Esophagus squamous epithelium (tissue), 5 donors: ENCODE results near the gene PSMD10. TPM values are rescaled to one million over a fixed set of nuclear protein-coding genes. Genes with fewer than 3 reads are reported as not detected.

Experiments
- DNase-seq: peaks from one replicate; lab custom pipeline; 2025; lab: John Stamatoyannopoulos, UW
- H3K27ac ChIP-seq, 4 donors: fragments of 200-600 bp; sonication (generic); one replicate each; pipeline ENCODE4 v1.5.1; 2016 to 2019; ENCODE audit warnings: mild to moderate bottlenecking in 1 of 4
- H3K27me3 ChIP-seq, 4 donors: fragments of 200-600 bp; sonication (generic); 1 replicate in 3 of 4; 2 replicates in 1 of 4; pipeline versions ENCODE4 v1.5.1 to v1.6.0; 2017 to 2021; ENCODE audit warnings: antibody characterized with exemption in 1 of 4
- H3K36me3 ChIP-seq, 3 donors: fragments of 200-600 bp; sonication (generic); one replicate each; pipeline ENCODE4 v1.5.1; 2016 to 2019
- H3K4me1 ChIP-seq, 3 donors: fragments of 200-600 bp; sonication (generic); one replicate each; pipeline ENCODE4 v1.5.1; 2017 to 2019
- H3K4me3 ChIP-seq, 4 donors: fragments of 200-600 bp; sonication (generic); 1 replicate in 3 of 4; 2 replicates in 1 of 4; pipeline ENCODE4 v1.5.1; 2016 to 2019; ENCODE audit warnings: mild to moderate bottlenecking in 2 of 4, moderate library complexity in 1 of 4
- H3K9me3 ChIP-seq, 3 donors: fragments of 200-600 bp; sonication (generic); one replicate each; pipeline ENCODE4 v1.5.1; 2016 to 2019
- CTCF ChIP-seq, 6 experiments: fragments of 450-650 bp in 4 of 6; fragments of 200-600 bp in 2 of 6; sonication (generic) in 2 of 6; IDR thresholded peaks; one replicate each; pipeline ENCODE4 v1.5.1; 2016 to 2019; ENCODE audit warnings: antibody characterized with exemption in 6 of 6, mild to moderate bottlenecking in 4 of 6, moderate library complexity in 4 of 6
- POLR2A ChIP-seq, 4 donors: fragments of 450-650 bp; IDR thresholded peaks; one replicate each; pipeline ENCODE4 v1.6.1; 2017; ENCODE audit warnings: antibody characterized with exemption in 4 of 4, mild to moderate bottlenecking in 4 of 4, moderate library complexity in 3 of 4
- WGBS, 2 donors: methylation state at CpG; one replicate each; pipeline ENCODE4 v1.1.5; 2018; 5-methylcytosine and 5-hydroxymethylcytosine counted together
- intact Hi-C: fragments of 100-400 bp; cut with DNase I; formaldehyde crosslinking; loops from one replicate; pipeline ENCODE4 v1.15.0; 2022
- total RNA-seq, 4 donors: library from RNA; depleted of rRNA; stranded (reverse); fragments of >200 nt; gene quantifications; one replicate each; pipeline ENCODE4 v1.1.0, GENCODE V29; 2016
- donor health status: DM: yes; HTN: yes; CAD: no.

Gene PSMD10
- 10 to 100 TPM; 37.1 to 50.4 (median 41.9) TPM for total RNA-seq

- TF ChIP-seq POLR2A (IDR thresholded peaks at IDR 0.05) (peak in 3 of 4 donors; percentile 7 to 71 (median 58)), CTCF (IDR thresholded peaks at IDR 0.05) (peak in 1 of 6 experiments; percentile 6)
- peaks cover 0 to 26% (median 7%) of the 10 kb centered on the region in 3 donors for H3K4me1 ChIP-seq
- H3K4me3 ChIP-seq: peak within 1 kb of the TSS; percentile 50 to 70 (median 60)
- intact Hi-C loops: no loop called here
- peak; percentile 53 for DNase-seq
- H3K36me3 ChIP-seq: peaks cover 0 to 22% (median 0%) of the 10 kb centered on the region in 3 donors
- 0 to 24% methylated on average over 2 to 35 of the region's 47 CpGs for WGBS, 2 donors
- peak within 1 kb of the TSS; percentile 86 to 92 (median 90) for H3K27ac ChIP-seq
- H3K9me3 ChIP-seq: no peaks in the 10 kb centered on the region
- no peaks in the 10 kb centered on the region for H3K27me3 ChIP-seq
These were observed at the start of gene PSMD10, which contains the start of gene ATG4A for GRCh38 chrX:108091264-108091877. PSMD10 (minus strand) TSS chrX:108091542; CDS start chrX:108091520, 22 bp downstream. ATG4A (plus strand) TSS chrX:108091778; CDS start chrX:108091827, 49 bp downstream.

- no peaks in the 10 kb centered on the region for H3K4me1 ChIP-seq
- H3K4me3 ChIP-seq: no peak overlapping the region
- TF ChIP-seq POLR2A (IDR thresholded peaks at IDR 0.05): no peak
- peak in 1 of 6 experiments; percentile 13 for TF ChIP-seq CTCF (IDR thresholded peaks at IDR 0.05)
- peaks cover 0 to 68% (median 0%) of the 10 kb centered on the region in 3 donors for H3K36me3 ChIP-seq
- WGBS, 2 donors: 41 to 83% methylated on average over 3 to 6 of the region's 7 CpGs
- no peak overlapping the region for H3K27ac ChIP-seq
- no peaks in the 10 kb centered on the region for H3K27me3 ChIP-seq
- H3K9me3 ChIP-seq: no peaks in the 10 kb centered on the region
- intact Hi-C loops: no loop called here
- DNase-seq: no peak
These were observed 47.7 kb upstream of the PSMD10 start for GRCh38 chrX:108138814-108139702.

GRCh38 chrX:108134724-108135123, 43.4 kb upstream of the PSMD10 start:
- DNase-seq: no peak
- intact Hi-C loops: no loop called here
- Histone ChIP-seq H3K36me3 (peaks cover 0 to 44% (median 0%) of the 10 kb centered on the region in 3 donors), H3K27me3 (no peaks in the 10 kb centered on the region), H3K9me3 (no peaks in the 10 kb centered on the region), H3K27ac (no peak overlapping the region), H3K4me3 (no peak overlapping the region), H3K4me1 (no peaks in the 10 kb centered on the region)
- WGBS, 2 donors: 50% methylated on average over 1 of the region's 1 CpG; no CpG with 5 or more reads in 1 of the 2 donors
- TF ChIP-seq CTCF (IDR thresholded peaks at IDR 0.05) (no peak), POLR2A (IDR thresholded peaks at IDR 0.05) (no peak)

GRCh38 chrX:108132876-108133275, 41.5 kb upstream of the PSMD10 start:
- intact Hi-C loops: no loop called here
- peaks cover 0 to 31% (median 0%) of the 10 kb centered on the region in 3 donors for H3K36me3 ChIP-seq
- H3K9me3 ChIP-seq: no peaks in the 10 kb centered on the region
- H3K4me3 ChIP-seq: no peak overlapping the region
- H3K27me3 ChIP-seq: no peaks in the 10 kb centered on the region
- 78 to 84% methylated on average over 2 of the region's 2 CpGs for WGBS, 2 donors
- no peak for TF ChIP-seq CTCF (IDR thresholded peaks at IDR 0.05)
- no peak for TF ChIP-seq POLR2A (IDR thresholded peaks at IDR 0.05)
- no peak overlapping the region for H3K27ac ChIP-seq
- no peak for DNase-seq
- no peaks in the 10 kb centered on the region for H3K4me1 ChIP-seq
